ENCODE results near the gene RAN.
"Not testable (repeated sequence)": the region's sequence is repeated elsewhere in the genome, so short reads cannot be mapped to it uniquely, and the experiment has no call there.

RAN gene

GRCh38 chr12:130875193-130875592, 3.3 kb downstream of the RAN start:
- TF ChIP-seq ZFX (IDR thresholded peaks at IDR 0.05) (no peak), CTCF (conservative IDR thresholded peaks at IDR 0.05) (no peak)
- H3K27ac ChIP-seq = no peak overlapping the region

GRCh38 chr12:130875708-130876107, 3.8 kb downstream of the RAN start:
- not testable (repeated sequence) for H3K27ac ChIP-seq

GRCh38 chr12:130876297-130876696, 4.4 kb downstream of the RAN start:
- no peak overlapping the region for H3K27ac ChIP-seq
- TF ChIP-seq ZFX (IDR thresholded peaks at IDR 0.05) (no peak), CTCF (conservative IDR thresholded peaks at IDR 0.05) (no peak)

- TF ChIP-seq ZFX (IDR thresholded peaks at IDR 0.05) (no peak), CTCF (conservative IDR thresholded peaks at IDR 0.05) (no peak; the same call in 1 of the 2 replicates)
Measured at GRCh38 chr12:130876758-130877157, 4.9 kb downstream of the RAN start.

GRCh38 chr12:130877333-130877732, 5.5 kb downstream of the RAN start:
- H3K27ac ChIP-seq = no peak overlapping the region
- TF ChIP-seq CTCF (conservative IDR thresholded peaks at IDR 0.05) (no peak), ZFX (IDR thresholded peaks at IDR 0.05) (no peak)

More at GRCh38 chr12:130876758-130877157, 4.9 kb downstream of the RAN start:
- H3K27ac ChIP-seq = no peak overlapping the region

- TF ChIP-seq ZFX (IDR thresholded peaks at IDR 0.05) (no peak), CTCF (conservative IDR thresholded peaks at IDR 0.05) (no peak)
- no peak overlapping the region for H3K27ac ChIP-seq
Measured at GRCh38 chr12:130878193-130879185, 6.6 kb downstream of the RAN start.

- H3K27ac ChIP-seq = no peak overlapping the region
- TF ChIP-seq CTCF (conservative IDR thresholded peaks at IDR 0.05) = no peak
Measured at GRCh38 chr12:130879212-130879686, 7.4 kb downstream of the RAN start.

Data from C4-2B (cell line).